GM21529 (cell line): ENCODE measurements around the gene ANAPC2.

Source experiments
- ATAC-seq: cut with Tn5 transposase; IDR thresholded peaks from one replicate; pipeline ENCODE4 v1.9.1; 2021; ENCODE audit not compliant: unreplicated experiment

ANAPC2 gene

GRCh38 chr9:137215196-137215986, 27.0 kb upstream of the ANAPC2 start:
- ATAC-seq: no peak

- ATAC-seq: no peak
Measured at GRCh38 chr9:137214620-137215019, 26.3 kb upstream of the ANAPC2 start.

GRCh38 chr9:137213160-137214060, 25.1 kb upstream of the ANAPC2 start:
- ATAC-seq: no peak

- ATAC-seq: no peak
Measured at GRCh38 chr9:137212520-137212919, 24.2 kb upstream of the ANAPC2 start.

- no peak for ATAC-seq
Measured at GRCh38 chr9:137211532-137211931, 23.2 kb upstream of the ANAPC2 start.

GRCh38 chr9:137206602-137207001, 18.2 kb upstream of the ANAPC2 start:
- ATAC-seq: no peak

- peak; percentile 37 for ATAC-seq
Measured at GRCh38 chr9:137205126-137206069, 17.0 kb upstream of the ANAPC2 start, which contains the start of the genes NDOR1 and TMEM203. Gene NDOR1, plus strand, starts transcription at chr9:137205700. Its CDS starts 78 bp downstream, at chr9:137205778. Gene TMEM203, minus strand, starts transcription at chr9:137205648. Its CDS starts 234 bp downstream, at chr9:137205414.

- no peak for ATAC-seq
Measured at GRCh38 chr9:137204731-137205125, 16.4 kb upstream of the ANAPC2 start.

GRCh38 chr9:137202966-137203365, 14.6 kb upstream of the ANAPC2 start:
- no peak for ATAC-seq

- no peak for ATAC-seq
Measured at GRCh38 chr9:137201205-137201868, 13.0 kb upstream of the ANAPC2 start.

GRCh38 chr9:137200311-137201204, 12.2 kb upstream of the ANAPC2 start, which contains the start of gene TPRN:
Gene TPRN, minus strand, starts transcription at chr9:137200741. Its CDS starts 30 bp downstream, at chr9:137200711.
- ATAC-seq: peak; percentile 90

- no peak for ATAC-seq
Measured at GRCh38 chr9:137199411-137200121, 11.2 kb upstream of the ANAPC2 start.

- ATAC-seq: no peak
Measured at GRCh38 chr9:137198902-137199283, 10.5 kb upstream of the ANAPC2 start.

GRCh38 chr9:137198051-137198901, 9.9 kb upstream of the ANAPC2 start:
- no peak for ATAC-seq

- no peak for ATAC-seq
Measured at GRCh38 chr9:137195525-137196220, 7.3 kb upstream of the ANAPC2 start.

GRCh38 chr9:137194909-137195308, 6.5 kb upstream of the ANAPC2 start:
- no peak for ATAC-seq

- ATAC-seq: no peak
Measured at GRCh38 chr9:137194388-137194787, 6.0 kb upstream of the ANAPC2 start.
